ENCODE results near the gene CNTNAP4.

DNA sequence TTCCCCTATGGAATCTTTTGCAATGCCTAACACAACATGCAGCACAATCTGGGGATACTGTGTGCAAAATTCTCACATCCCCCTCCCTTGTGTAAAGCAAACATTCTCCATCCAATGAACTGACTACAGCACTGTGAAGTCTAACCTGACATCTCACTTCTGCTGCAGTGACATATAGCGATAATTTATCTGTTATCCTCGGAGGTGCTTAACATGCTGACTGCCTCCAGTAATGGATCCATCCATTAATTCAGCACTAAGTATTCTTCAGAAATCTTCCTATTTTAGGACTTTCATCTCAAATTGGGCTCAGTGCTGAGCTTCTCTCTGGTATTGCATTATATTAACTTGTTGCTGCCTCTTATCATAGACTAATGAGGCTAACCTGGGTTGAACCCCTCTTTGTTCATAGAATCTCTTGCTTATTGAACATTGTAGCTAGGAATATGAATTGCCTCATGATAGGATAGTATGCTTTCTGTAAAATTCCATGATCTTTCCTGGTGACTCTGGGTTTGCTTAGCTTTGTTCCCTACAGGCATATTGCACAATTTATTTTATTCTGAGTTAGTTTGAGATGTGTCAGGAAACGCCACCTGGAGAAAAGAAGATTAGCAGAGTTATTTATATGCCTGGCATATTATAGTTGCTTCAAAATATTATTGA lies 187.9 kb downstream of the CNTNAP4 start:
- TF ChIP-seq CREB1 (CRISPR knock-in tag; IDR thresholded peaks at IDR 0.05), result no peak
- TF ChIP-seq, protein P1, sequence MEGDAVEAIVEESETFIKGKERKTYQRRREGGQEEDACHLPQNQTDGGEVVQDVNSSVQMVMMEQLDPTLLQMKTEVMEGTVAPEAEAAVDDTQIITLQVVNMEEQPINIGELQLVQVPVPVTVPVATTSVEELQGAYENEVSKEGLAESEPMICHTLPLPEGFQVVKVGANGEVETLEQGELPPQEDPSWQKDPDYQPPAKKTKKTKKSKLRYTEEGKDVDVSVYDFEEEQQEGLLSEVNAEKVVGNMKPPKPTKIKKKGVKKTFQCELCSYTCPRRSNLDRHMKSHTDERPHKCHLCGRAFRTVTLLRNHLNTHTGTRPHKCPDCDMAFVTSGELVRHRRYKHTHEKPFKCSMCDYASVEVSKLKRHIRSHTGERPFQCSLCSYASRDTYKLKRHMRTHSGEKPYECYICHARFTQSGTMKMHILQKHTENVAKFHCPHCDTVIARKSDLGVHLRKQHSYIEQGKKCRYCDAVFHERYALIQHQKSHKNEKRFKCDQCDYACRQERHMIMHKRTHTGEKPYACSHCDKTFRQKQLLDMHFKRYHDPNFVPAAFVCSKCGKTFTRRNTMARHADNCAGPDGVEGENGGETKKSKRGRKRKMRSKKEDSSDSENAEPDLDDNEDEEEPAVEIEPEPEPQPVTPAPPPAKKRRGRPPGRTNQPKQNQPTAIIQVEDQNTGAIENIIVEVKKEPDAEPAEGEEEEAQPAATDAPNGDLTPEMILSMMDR (IDR thresholded peaks at IDR 0.05), result no peak

All from WTC11 (cell line).